ENCODE data around the gene FMO2. TPM values are rescaled to one million over a fixed set of nuclear protein-coding genes. Genes with fewer than 3 reads are reported as not detected.

Gene FMO2
- total and polyA plus RNA-seq, 2 of the 8 experiments (the other 6 are each of a cell fraction or from before 2014, with no cell fraction given), result not detected

GRCh38 chr1:171141688-171142415 lies 43.2 kb upstream of the FMO2 start:
- FAIRE-seq (no peak), DNase-seq (ENCODE audit: low read depth in 1 of 2, low spot score in 2 of 2) (no peak)
- Histone ChIP-seq H3K23me2 (ENCODE audit: low read depth, low read length) (no peaks in the 10 kb centered on the region), H3K79me1 (ENCODE audit: low read depth, low read length) (no peaks in the 10 kb centered on the region), H3K14ac (ENCODE audit: insufficient read length) (no peak overlapping the region), H3K79me2 (ENCODE audit: control insufficient read depth in 1 of 2, insufficient read depth in 2 of 2, low read length in 2 of 2) (no peaks in the 10 kb centered on the region), H3K4ac (replicated peaks; ENCODE audit: insufficient read length, low read depth, low read length) (no peak overlapping the region), H3K27me3 (replicated peaks in 1 of 4; ENCODE audit: control insufficient read depth in 3 of 4, extremely low read depth in 1 of 4, insufficient read depth in 3 of 4, low read length in 3 of 4) (no peaks in the 10 kb centered on the region), H2AFZ (ENCODE audit: low read length) (peak overlapping the region; percentile 45; the same call in 1 of the 2 replicates), H3K36me3 (ENCODE audit: control insufficient read depth in 2 of 4, insufficient read depth in 4 of 4, low read length in 3 of 4) (no peaks in the 10 kb centered on the region), H3K4me1 (replicated peaks in 1 of 4; ENCODE audit: control insufficient read depth in 3 of 4, insufficient read depth in 4 of 4, low read length in 3 of 4) (peaks cover 0 to 6% (median 0%) of the 10 kb centered on the region in 4 experiments; a peak in 1 of 7 replicates), H4K8ac (ENCODE audit: extremely low read depth, insufficient read depth, low read length) (no peak overlapping the region), H2BK15ac (ENCODE audit: low read length) (no peak overlapping the region), H2BK20ac (ENCODE audit: low read length) (no peak overlapping the region), H3K9ac (replicated peaks in 1 of 4; ENCODE audit: extremely low read depth in 1 of 4, low read depth in 3 of 4, low read length in 3 of 4) (no peak overlapping the region), H3K23ac (ENCODE audit: insufficient read length) (no peak overlapping the region), H2BK12ac (ENCODE audit: low read depth, low read length) (0 out of 2 replicates have a peak overlapping the region, but pooled peaks have one; percentile 62), H4K5ac (ENCODE audit: insufficient read length, low read depth, low read length) (no peak overlapping the region), H4K20me1 (replicated peaks in 1 of 2; ENCODE audit: control insufficient read depth in 1 of 2, insufficient read depth in 2 of 2, low read length in 2 of 2) (no peaks in the 10 kb centered on the region), H2BK120ac (replicated peaks; ENCODE audit: low read depth, low read length) (no peak overlapping the region), H4K91ac (replicated peaks; ENCODE audit: insufficient read length, low read length) (no peak overlapping the region), H3K56ac (replicated peaks; ENCODE audit: insufficient read length, low read depth, low read length) (no peak overlapping the region), H3K27ac (ENCODE audit: low read depth, low read length) (no peak overlapping the region), H2BK5ac (ENCODE audit: low read depth, low read length) (no peak overlapping the region; the same call in 1 of the 2 replicates), H2AK5ac (ENCODE audit: low read depth, low read length) (no peak overlapping the region), H3K4me2 (ENCODE audit: insufficient read depth in 1 of 2, low read depth in 2 of 2, low read length in 2 of 2) (no peak overlapping the region), H3K9me3 (ENCODE audit: insufficient read depth in 2 of 2, low read depth in 1 of 2, low read length in 1 of 2) (no peaks in the 10 kb centered on the region), H3K18ac (ENCODE audit: extremely low read depth, low read length) (no peak overlapping the region), H3K4me3 (ENCODE audit: extremely low read depth in 1 of 4, insufficient read depth in 2 of 4, low read depth in 3 of 4, low read length in 4 of 4) (no peak overlapping the region)
- WGBS, 2 experiments (ENCODE audit: extremely low coverage in 1 of 2, insufficient coverage in 1 of 2, insufficient read length in 1 of 2, insufficient replicate concordance in 2 of 2, low coverage in 1 of 2, low lambda C conversion rate in 2 of 2, missing lambda C conversion rate in 1 of 2), result 83% methylated on average over 6 of the region's 6 CpGs; no CpG with 5 or more reads in 1 of the 2 experiments
- ChIA-PET CTCF (ENCODE audit: partially characterized antibody) (interaction anchor here (0.7 to 2.9 kb wide), 14 partner anchors 8 to 214 kb away, joined by 3 to 20 read pairs (median 4); partner anchors contain the start of gene FMO4), POLR2A (ENCODE audit: partially characterized antibody) (interaction anchor here (1.2 kb wide), 1 partner anchor 9 kb away, joined by 3 read pairs; no protein-coding TSS in a partner anchor)
- TF ChIP-seq NANOG (IDR thresholded peaks at IDR 0.05; ENCODE audit: insufficient read depth, low read depth, low read length, poor library complexity, severe bottlenecking), result no peak
- peak; percentile 36 to 50 for TF ChIP-seq RAD21 (IDR thresholded peaks at IDR 0.05 in 1 of 2, conservative IDR thresholded peaks at IDR 0.05 in 1 of 2; ENCODE audit: low read depth in 2 of 2, low read length in 2 of 2)
- peak; percentile 52 to 76 (median 56) for TF ChIP-seq CTCF (IDR thresholded peaks at IDR 0.05; ENCODE audit: control extremely low read depth in 1 of 3, insufficient read depth in 1 of 3, low read depth in 1 of 3, low read length in 3 of 3)

Data from H1 (cell line).